GM18519 (cell line): ENCODE results near the gene CNPY1.
A peak's percentile ranks its signal among the peaks of the same experiment; 100 is the strongest.
"Not testable (repeated sequence)": the region's sequence is repeated elsewhere in the genome, so short reads cannot be mapped to it uniquely, and the experiment has no call there.

Experiments
- ATAC-seq: cut with Tn5 transposase; IDR thresholded peaks from one replicate; pipeline ENCODE4 v1.9.1; 2021; ENCODE audit warnings: mild to moderate bottlenecking, moderate library complexity; ENCODE audit not compliant: unreplicated experiment, low FRiP score

CNPY1 gene

DNA sequence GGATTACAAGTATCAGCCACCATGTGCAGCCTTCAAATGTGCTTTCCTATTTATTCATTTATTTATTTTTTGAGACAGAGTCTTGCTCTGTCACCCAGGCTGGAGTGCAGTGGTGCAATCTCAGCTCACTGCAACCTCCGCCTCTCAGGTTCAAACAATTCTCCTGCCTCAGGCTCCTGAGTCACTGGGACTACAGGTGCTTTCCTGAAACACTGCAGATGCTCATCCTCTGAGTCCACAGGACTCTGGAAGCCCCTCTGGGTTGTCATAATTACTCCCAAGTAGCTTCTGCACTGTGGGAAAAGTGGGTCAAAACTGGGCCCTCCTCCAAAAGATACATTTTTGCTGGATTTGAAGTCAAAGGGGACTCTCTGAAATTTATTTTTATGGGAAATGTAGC, at the start of gene CNPY1:
TSS of gene CNPY1 (minus strand) at position 111 of the 400 bp plus-strand sequence. CDS start 630 bp downstream, outside the sequence.
- ATAC-seq, result not testable (repeated sequence)

DNA sequence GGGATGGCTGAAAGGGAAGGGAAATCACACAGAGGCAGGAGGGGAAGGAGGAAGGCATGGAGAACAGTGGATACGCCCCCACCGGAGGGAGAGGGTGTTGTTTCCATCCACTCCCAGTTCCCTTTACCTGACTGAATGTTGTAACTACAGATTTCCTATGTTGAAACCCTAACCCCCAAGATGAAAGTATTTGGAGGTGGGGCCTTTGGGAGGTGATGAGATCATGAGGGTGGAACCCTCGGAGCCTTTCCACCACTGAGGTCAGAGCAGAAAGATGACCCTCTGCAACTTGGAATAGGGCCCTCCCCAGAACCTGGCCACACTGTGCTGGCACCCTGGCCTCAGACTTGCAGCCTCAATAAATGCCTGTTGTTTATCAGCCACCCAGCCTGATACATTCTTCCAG, 48.6 kb upstream of the CNPY1 start:
- ATAC-seq, result no peak

DNA sequence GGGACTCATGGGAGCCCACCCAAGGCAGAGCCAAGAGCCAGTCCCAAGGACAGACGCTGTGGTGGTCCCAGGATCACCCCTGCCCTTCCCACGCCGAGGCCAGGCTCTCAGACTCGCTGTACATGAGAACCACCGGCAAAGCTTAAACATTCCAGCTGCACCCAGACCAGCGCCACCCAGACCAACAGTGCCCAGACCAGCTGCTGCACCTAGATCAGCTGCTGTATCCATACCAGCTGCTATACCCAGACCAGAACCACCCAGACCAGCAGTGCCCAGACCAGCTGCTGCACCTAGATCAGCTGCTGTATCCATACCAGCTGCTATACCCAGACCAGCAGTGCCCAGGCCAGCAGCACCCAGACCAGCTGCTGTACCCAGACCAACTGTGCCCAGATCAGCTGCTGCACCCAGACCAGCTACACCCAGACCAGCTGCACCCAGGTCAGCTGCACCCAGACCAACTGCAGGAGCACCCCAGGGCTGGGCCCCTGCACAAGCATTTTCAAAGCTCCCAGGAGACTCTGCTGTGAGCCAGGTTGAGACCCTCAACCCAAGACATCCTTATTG, 47.9 kb upstream of the CNPY1 start:
- no peak for ATAC-seq

DNA sequence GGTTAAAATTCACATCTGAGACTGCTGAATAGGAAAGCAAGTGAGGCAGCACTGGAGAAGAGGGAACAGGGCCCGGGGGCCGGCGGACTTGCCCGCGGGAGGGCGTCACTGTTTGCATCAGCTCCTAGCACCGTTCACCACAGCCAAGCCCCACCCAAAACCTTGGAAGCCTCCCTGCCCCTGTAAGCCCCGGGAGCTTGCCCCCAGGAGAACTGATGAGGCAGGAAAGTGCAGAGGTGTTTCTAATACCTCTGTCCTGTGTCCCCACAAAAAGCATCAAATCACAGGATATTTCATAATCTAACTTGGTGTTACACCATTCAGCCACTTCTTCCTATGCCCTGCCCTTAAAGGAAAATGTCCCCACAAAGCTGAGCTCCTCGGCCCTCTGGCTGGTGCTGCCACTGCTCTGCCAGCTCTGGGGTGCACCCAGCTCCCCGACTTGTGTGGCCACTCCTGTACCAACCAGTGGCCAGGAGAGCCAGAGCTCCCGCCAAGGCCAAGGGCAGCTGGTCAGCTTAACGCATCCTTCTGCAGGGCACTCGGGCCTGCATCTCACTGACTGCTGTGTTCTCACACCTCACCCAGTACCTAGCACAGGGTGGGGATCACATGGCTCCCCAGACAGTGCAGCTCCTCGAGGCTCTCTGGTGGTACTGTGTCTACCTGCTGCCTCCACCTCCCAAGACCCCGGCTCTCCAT, 47.3 kb upstream of the CNPY1 start:
- no peak for ATAC-seq

DNA sequence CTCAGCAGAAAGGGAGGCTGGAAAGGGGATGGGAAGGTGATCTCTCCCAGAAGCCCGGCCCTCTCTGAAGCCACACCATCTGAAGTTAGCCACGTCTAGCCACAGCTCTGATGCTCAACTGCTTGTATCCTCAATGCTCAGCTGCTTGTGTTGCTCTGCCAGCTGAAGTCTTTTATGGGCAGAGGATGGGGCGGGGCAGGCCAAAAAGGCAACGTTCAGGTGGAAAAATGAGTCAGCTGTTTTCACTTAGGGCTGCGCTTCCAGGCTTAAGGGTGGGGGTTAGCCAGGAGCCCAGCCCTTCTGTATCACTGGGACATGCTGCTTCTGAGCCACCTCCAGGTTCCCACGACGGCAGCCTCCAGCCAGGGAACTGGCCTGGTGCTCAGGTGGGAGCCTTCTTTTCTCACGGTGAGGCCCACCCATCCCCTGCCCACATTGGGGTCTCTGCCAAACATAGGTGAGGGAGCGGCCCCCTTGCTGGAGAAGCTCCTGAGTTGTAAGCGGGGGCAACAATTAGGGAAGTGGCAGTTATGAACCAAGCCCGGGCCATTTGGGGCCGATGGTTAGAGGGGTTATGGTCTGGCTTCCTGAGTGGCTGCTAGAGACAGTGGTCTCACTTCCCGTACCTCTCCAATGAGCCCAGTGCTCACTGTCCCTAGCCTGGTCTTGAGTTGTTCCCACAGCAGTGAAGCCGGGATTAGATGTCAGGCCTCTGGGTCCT, 44.9 kb upstream of the CNPY1 start:
- ATAC-seq, result no peak

DNA sequence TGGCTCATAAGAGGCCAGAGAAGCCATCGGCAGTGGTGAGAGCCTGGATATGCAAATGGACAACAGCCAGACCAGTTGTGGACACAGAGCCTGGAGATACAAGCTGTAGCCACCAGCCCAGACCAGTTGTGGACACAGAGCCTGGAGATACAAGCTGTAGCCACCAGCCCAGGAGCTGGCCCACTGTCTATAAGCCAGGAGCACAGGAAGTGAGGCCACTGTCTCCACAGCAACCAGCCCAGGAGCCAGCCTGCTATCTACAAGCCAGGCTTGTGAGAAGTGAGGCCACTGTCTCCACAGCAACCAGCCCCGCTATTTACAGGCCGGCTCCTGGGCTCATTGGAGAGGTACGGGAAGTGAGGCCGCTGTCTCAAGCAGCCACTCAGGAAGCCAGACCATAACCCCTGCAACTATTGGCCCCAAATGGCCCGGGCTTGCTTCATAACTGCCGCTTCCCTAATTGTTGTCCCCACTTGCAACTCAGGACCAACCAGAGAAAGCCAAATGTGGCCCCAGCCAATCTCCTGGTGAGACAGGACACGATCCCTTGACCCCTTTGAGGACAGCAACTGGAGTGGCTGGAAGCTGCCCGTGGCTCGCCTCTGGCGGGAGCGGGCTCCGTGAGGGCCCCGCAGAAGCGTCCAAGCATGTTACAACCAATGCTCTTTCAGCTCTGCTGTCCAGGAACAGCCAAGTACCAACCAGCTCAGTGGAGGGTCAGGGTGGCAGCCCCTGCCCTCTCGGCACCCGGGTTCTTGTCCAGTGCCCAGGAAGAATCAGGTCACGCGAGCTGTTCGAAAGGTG, 44.1 kb upstream of the CNPY1 start:
- ATAC-seq, result peak; percentile 56

DNA sequence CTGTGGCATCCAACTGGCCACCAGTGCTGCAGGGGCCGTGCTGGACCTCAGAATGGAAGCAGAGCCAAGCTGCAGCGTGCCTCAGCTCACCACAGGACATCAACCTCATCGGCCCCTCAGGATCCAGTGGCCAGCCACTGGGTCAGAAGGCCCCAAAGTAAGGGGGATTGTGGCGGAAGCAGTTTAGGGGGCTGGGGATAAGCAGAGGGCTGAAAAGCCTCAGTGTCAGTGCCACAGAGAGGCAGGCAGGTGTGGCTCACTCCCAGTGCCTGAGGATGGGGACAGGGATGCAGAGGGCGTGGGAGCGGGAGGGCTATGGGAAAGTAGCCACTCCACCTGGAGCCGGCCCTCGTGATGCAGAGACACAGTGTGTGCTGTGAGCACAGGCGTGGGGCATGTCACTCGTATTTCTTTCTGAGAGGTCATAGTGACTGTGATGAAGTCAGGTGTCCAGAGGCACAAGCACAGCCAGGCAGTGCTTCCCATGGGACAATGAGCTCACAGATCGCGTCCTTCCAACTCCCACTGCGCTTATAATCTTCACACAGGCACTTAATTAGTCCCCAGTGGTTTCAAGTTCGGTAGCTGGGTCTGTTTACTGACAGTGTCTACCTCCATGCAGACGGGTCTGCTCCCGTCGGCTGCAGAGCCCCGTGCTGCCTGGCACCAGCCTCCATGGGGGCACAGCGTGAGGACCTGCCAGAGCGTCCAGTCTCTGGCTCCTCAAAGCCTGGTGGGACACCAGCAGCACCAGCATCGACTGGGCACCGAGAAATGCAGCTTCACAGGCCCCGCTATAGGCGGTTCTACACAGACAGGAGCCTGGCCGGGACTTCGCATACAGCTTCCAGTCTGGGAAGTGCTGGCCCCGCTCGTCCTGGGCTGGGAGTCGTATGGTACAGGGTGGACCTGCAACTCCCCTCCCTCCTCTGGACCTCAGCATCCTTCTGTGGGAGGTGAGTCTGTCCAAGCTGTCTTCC, 42.9 kb upstream of the CNPY1 start:
- ATAC-seq, result no peak

DNA sequence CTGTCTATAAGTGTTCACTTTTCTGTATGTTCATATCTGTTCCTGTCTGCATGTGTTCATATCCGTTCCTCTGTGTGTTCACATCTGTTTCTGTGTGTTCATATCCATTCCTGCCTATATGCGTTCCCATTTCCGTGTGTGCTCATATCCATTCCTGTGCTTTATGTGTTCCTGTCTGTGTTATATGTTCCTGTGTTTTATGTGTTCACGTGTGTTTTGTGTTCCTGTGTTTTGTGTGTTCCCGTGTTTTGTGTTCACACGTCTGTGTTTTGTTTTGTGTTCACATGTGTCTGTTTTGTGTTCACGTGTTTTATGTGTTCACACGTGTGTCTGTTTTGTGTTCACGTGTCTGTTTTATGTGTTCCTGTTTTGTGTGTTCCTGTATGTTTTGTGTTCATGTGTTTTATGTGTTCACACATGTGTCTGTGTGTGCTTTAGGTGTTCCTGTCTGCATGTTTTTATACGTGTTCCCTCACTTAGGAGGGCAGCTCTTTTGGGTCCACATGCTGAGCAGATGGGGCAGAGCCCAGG, 42.2 kb upstream of the CNPY1 start:
- no peak for ATAC-seq

DNA sequence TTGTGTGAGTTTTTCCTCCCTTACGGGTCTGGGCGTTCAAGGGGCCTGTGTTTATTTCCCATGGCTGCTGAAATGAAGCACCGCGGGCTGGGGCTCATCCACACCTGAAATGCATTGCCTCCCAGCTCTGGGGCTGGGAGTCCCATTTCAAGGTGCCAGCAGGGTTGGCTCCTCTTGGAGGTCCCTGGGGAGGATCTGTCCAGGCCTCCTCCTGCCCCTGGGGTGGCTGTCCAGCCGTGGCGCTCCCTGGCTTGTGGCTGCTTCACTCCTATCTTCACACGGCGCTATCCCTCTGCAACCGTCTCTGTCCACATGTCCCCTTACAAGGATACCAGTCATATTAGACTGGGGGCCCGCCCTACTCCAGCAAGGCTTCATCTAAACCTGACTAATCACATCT, 41.1 kb upstream of the CNPY1 start:
- ATAC-seq, result no peak

DNA sequence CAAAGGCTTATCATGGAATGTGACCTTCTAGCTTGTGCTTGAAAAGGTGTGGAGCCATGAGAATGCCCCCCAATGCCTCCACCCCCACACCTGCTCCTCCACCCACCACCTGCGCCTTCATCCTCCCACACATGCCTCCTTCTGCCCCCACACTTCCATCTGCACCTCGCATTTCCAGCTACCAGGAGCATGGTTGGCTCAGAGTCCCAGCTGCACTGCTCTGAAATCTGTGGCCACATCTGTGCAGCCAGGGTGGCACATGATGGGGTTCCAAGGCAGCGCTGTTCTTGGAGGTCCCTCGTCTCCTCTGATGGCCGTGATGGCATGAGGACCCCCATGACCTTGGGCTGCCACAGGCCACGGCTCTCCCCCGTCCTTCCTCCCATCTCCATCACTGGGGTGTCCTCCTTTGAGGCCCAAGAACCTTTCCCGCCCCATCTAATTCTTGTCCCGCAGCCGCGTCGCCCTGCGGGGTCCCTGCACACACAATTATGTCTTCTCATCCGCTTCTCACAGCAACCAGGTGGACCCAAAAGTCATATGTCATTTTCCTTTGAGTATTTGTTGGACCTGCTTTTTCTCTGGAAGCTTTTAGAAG, 40.6 kb upstream of the CNPY1 start:
- no peak for ATAC-seq

DNA sequence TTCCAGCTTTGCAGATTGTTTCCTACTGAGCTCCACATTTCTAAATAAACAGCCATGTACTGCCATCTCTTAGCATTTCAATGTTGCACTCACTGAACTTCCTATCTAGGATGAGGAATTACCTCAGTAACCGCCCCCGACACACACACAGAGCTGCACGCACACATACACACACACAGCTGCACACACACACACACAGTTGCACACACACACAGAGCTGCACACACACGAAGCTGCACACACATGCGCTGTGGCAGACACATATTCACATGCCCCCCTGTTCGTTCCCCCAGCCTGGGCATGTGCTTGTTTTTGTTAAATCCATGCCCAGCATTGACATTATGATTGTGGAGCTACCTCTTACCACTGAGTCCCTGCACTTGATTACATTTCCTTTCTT, 39.6 kb upstream of the CNPY1 start:
- no peak for ATAC-seq

DNA sequence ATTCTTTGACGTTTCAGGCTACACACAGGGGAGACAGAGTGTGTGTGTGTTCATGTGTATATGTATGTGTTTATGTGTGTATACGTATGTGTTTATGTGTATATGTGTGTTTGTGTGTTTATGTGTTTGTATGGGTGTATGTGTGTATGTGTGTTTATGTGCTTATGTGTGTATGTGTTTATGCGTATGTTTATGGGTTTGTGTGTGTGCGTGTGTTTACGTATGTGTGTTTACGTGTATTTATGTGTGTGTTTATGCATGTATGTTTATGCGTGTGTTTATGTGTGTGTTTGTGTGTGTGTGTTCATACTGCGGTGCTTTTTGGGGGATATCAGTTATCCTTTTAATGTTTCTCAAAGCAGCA, 39.2 kb upstream of the CNPY1 start:
- no peak for ATAC-seq

DNA sequence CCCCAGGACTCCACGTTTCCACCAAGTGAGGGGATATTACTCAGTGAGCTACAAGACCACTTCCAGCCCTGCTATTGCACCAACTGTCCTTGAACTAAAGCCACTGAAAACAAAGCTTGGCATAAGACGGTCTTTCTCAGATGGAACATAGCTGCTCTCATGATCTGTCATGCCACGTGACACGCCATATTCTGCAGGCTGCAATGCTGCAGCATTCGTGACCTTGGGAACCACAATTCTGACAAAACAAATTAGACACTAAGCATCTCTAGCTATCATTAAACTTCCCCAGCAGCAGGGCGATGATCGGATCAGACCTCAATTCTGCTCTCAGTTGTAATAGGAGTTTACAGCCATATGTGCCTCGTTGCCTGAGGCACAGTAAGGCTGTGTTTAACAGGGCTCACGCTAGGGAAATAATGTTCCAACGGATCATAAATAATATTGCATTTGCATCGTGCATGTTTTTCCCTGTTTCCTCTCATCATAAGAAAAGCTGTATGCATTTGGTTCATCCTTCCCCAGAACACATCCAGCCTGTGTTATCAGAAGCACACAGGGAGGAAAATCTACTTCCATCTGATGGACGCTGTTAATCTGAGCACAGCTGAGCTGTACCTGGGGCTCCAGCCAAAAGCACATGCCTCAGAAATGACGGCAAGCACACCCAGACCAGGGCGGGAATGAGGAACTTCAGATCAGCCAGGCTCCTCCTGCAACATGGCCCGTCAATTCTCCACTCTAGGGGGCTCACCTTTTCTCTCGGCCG, 38.6 kb upstream of the CNPY1 start:
- ATAC-seq, result no peak

DNA sequence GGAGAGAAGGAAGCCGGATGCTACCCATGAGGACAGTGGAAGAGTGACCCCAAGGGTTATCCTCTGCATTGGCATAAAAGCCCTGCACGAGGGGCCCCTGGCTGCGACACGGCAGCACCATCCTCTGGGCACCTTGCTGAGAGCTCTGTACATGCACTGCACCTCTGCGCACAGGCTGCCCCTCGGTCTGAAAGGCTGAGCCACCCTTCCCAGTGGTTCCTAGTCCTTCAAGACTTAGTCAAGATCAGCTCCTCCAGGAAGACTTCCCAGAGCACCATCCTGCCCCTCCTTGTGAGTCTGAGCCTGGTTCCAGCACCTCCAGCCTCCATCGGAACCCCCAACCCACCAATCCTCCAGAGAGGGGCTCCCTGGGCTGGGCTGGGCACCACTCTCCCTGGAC, 37.9 kb upstream of the CNPY1 start:
- no peak for ATAC-seq

DNA sequence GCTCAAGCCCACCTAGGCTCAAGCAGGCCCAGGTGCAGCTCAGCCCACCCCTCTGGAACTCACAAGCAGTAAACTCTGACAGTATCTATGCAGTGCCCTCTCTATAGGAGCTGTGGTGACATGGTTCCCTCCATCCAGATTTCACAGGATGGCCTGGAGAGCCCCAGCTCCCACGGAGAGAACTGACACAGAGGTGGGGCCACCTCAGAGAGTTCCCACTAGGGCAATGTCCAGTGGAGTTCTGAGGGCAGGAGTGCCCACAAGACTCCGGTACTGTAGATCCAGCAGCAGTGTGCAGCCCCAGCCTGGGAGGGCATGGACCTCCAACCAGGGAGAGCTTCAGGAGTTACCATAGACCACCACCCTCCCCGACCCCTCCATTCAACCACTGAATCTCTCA, 37.3 kb upstream of the CNPY1 start:
- no peak for ATAC-seq

DNA sequence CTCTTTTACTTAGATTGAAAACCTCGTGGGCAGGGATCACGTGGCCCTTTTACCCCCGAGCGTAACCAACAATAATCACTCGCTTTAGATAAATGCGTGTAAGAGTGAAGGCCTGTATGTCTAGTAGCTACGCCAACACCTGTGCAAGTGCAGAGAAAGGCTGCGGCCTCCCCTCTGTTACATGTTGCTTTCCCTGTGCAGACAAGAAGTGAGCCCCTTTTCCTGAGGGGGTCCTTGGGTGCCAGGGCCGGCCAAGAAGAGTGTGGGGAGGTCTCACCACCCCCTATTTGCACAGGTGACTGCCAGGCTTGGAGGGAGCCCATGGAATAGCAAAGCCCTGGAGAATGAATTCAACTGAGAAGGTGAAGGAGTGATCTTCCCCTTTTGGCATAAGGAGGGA, 35.6 kb upstream of the CNPY1 start:
- no peak for ATAC-seq

DNA sequence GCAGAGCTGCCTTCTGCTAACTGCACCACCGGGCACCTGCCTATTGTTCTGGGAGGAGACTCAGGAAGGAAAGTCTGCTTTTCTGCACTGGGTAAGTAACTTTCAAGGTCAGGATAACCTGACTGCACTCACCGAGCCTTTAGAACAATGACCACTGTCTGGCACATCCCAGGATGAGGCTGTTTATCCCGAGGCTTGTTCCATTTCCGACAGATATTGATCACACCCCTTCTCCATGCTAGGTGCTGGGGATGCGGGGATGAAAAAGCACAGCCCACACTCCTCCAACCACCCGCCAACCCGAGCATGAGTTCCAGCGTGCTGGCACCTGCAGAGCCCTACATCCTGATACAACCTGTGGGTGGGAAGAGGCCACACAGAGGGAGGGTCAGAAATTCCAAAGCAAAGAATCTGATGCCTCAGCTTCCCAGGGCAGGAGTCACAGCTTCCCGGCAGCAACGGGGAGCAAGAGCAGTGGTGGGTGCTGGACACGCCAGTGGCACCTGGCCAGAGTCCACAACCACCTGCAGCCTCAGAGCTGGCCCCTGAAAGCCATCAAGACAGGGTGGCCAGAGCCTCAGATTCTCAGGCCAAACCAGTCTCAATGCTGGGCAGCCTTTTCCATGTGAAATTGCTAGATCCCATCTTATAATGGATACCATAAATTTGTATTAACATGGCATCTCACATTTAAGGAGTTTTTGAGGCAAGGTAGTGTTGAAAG, 34.9 kb upstream of the CNPY1 start:
- no peak for ATAC-seq

DNA sequence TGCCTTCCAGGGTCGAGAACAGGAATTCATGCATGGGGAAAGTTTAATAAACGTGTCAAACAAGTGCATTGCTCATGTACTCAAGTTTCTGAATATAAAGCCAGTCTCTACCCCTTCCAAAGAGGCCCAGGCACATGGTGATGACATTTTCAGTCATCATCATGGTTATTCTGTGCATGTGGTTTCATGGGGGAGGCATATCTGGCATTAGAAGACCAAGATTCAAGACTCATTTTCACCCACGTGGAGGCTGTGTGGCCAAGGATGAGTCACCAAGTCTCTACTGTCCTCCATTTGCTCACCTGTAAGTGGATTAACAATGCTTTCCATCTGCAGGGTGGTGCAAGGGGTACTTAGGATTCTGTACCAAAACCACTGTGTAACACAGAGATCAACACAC, 34.0 kb upstream of the CNPY1 start:
- ATAC-seq, result no peak
